ENCODE measurements around the gene UBE3D.

DNA sequence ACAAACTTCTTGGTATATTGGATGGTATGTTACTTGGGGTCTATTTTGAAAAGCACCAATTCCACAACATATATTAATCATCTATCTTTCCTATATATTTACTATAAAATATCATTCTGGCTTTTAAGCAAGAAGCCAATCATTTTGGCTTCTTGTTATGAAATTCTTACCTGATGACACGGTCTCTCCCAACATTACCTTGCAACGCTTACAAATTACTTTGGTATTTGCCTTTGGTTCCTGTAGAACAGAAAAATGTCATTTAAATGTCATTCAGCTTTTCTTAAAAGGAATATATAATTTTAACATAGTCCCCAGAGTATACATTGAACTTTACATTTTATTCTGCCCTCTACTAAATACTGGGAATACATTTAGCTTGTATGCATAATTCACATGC lies 27.4 kb downstream of the UBE3D start:
- TF ChIP-seq EP300 (IDR thresholded peaks at IDR 0.05; ENCODE audit: low read depth) (no peak), CTCF (IDR thresholded peaks at IDR 0.05) (no peak), POLR2A (IDR thresholded peaks at IDR 0.05) (no peak)

Data from transverse colon (tissue), 3 donors.